BLaER1 treated with 17β-estradiol and CSF1 and Interleukin-3, amounts not matched to agents 10 nM and 100 nM (cell line): ENCODE results near the gene EHD4.

Experiments
- H3K27ac ChIP-seq, 11 experiments: shearing (Covaris generic); formaldehyde crosslinking; 2 replicates each; pipeline ENCODE4 v1.8.1; 2022
- H3K27me3 ChIP-seq, 11 experiments: shearing (Covaris generic); formaldehyde crosslinking; 2 replicates each; pipeline ENCODE4 v1.8.1; 2022
- H3K36me3 ChIP-seq, 11 experiments: shearing (Covaris generic); formaldehyde crosslinking; 2 replicates each; pipeline ENCODE4 v1.8.1; 2022
- H3K4me1 ChIP-seq, 10 experiments: shearing (Covaris generic); formaldehyde crosslinking; 2 replicates each; pipeline ENCODE4 v1.8.1; 2022
- H3K4me2 ChIP-seq, 11 experiments: shearing (Covaris generic); formaldehyde crosslinking; 2 replicates each; pipeline ENCODE4 v1.8.1; 2022
- H3K4me3 ChIP-seq, 10 experiments: shearing (Covaris generic); formaldehyde crosslinking; 2 replicates each; pipeline ENCODE4 v1.8.1; 2022
- H3K9ac ChIP-seq, 11 experiments: shearing (Covaris generic); formaldehyde crosslinking; 2 replicates each; pipeline ENCODE4 v1.8.1; 2022
- H3K9me3 ChIP-seq, 11 experiments: shearing (Covaris generic); formaldehyde crosslinking; replicated peaks in 1 of 11; 2 replicates each; pipeline ENCODE4 v1.8.1; 2022
- H4K20me1 ChIP-seq, 11 experiments: shearing (Covaris generic); formaldehyde crosslinking; 2 replicates each; pipeline ENCODE4 v1.8.1; 2022
- Cebpa-rat ChIP-seq, 11 experiments: shearing (Covaris generic); IDR thresholded peaks; 2 replicates each; pipeline ENCODE4 v1.8.1; 2022

Gene EHD4

DNA sequence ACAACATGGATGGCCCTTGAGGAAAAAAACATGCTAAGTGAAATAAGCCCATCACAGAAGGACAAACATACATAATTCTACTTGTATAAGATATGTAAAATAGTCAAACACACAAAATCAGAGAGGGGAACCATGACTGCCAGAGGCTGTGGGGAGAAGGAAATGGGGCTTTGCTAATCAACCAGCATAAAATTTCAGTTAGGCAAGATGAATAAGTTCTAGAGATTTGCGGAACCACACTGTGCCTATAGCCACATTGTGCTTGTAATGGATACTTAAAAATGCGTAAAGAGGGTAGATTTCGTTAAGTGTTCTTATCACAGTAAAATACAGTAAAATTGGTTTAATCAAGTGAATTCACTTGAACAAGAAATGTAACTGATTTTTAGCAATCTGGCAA, 44.8 kb downstream of the EHD4 start:
- Histone ChIP-seq H3K9me3 (peaks cover 0 to 8% (median 4%) of the 10 kb centered on the region in 11 experiments; a peak in 14 of 22 replicates), H3K36me3 (peaks cover 0 to 41% (median 9%) of the 10 kb centered on the region in 11 experiments; a peak in 11 of 22 replicates), H3K27ac (peak overlapping the region; percentile 2 to 78 (median 70); a peak in 20 of 22 replicates), H3K4me2 (peak overlapping the region; percentile 83 to 96 (median 87)), H4K20me1 (peaks cover 0 to 39% (median 0%) of the 10 kb centered on the region in 11 experiments; a peak in 7 of 22 replicates), H3K27me3 (no peaks in the 10 kb centered on the region), H3K9ac (peak overlapping the region in 9 of 11 experiments; percentile 9 to 59 (median 29); a peak in 13 of 22 replicates), H3K4me1 (peaks cover 89 to 100% (median 97%) of the 10 kb centered on the region in 10 experiments), H3K4me3 (peak overlapping the region in 1 of 10 experiments; percentile 19; a peak in 2 of 20 replicates)
- no peak for TF ChIP-seq Cebpa-rat (IDR thresholded peaks at IDR 0.05)

DNA sequence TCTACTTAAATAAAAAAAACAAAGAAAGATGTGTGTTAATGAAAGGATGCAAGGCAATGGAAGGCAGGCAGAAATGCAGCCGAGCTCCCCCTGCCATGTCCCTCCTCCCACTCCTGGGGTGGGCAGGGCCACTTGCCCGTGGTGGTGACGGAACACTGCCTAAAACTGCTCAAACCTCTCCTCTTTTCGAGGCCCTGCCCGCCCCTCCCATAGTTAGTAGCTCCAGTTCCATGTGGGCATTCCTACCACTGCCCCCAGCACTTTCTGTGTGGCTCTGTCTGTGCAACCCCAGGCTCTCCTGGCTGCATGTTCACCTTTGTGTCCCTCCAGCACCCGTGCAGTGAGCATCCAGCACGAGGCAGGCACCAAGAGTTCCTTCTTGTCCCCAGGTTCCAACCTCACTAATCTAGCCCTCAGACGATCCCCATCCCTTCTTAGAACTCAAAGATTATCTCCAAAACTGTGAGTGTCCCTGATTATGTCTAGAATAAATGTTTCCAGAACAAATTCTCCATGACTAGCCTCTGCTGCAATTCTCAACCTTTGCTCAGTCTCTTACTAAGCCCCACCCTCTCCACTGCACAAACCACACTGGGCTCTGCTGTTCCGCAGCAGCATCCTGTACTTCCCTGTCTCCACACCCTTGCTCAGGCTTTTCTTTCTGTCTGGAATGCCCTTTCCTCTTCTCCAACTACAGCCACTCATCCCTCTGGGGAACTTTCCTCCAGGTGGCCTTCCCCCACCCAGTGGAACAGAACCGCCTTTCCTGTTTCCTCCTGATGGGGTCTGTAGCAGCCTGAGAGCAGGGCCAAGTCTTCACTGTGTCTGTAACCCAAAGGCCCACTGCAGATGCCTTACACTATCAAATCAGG, 45.9 kb downstream of the EHD4 start:
- no peak for TF ChIP-seq Cebpa-rat (IDR thresholded peaks at IDR 0.05)
- peak overlapping the region in 9 of 11 experiments; percentile 34 to 78 (median 71); a peak in 18 of 22 replicates for H3K27ac ChIP-seq
- peaks cover 0 to 44% (median 17%) of the 10 kb centered on the region in 11 experiments; a peak in 15 of 22 replicates for H3K36me3 ChIP-seq
- H3K4me2 ChIP-seq, result peak overlapping the region; percentile 83 to 96 (median 87)
- peak overlapping the region in 5 of 10 experiments; percentile 5 to 31 (median 10); a peak in 5 of 20 replicates for H3K4me3 ChIP-seq
- peaks cover 92 to 100% (median 100%) of the 10 kb centered on the region in 10 experiments for H3K4me1 ChIP-seq
- H3K9ac ChIP-seq, result peak overlapping the region in 10 of 11 experiments; percentile 20 to 61 (median 37); a peak in 18 of 22 replicates
- no peaks in the 10 kb centered on the region for H3K27me3 ChIP-seq
- H3K9me3 ChIP-seq, result peaks cover 0 to 20% (median 15%) of the 10 kb centered on the region in 11 experiments; a peak in 17 of 22 replicates
- peaks cover 0 to 31% (median 0%) of the 10 kb centered on the region in 11 experiments; a peak in 6 of 22 replicates for H4K20me1 ChIP-seq

DNA sequence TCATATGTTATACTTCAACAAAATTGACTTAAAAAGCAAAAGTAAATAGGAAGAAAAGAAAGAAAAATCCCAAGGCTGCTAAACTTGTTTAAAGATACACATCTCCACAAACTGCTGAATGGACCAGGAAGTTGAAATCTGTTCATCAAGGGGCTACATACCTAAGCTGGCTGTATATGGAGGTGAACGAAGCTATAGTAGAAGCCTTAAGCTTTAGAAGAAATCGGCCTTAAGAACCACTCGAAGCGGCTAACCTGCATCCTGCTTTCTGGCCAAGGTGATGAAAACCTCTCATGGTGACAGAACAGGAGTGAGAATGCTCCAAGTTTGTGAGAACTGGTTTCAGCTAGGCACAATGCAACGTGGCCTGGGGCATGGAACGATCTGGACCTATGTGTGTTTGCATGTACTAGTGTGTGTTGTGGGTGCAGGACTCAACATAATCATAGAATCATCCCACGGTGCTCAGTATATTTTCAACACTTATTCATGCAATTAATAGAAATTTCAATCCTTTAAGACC, 47.2 kb downstream of the EHD4 start:
- Histone ChIP-seq H3K36me3 (peaks cover 0 to 55% (median 20%) of the 10 kb centered on the region in 11 experiments; a peak in 16 of 22 replicates), H3K4me2 (peak overlapping the region; percentile 83 to 96 (median 87); a peak in 21 of 22 replicates), H3K4me3 (no peak overlapping the region), H4K20me1 (peaks cover 0 to 22% (median 0%) of the 10 kb centered on the region in 11 experiments; a peak in 5 of 22 replicates), H3K9ac (peak overlapping the region in 4 of 11 experiments; percentile 24 to 61 (median 38); a peak in 2 of 22 replicates), H3K27ac (peak overlapping the region in 3 of 11 experiments; percentile 70 to 78 (median 72); a peak in 6 of 22 replicates), H3K27me3 (no peaks in the 10 kb centered on the region), H3K9me3 (peaks cover 0 to 22% (median 15%) of the 10 kb centered on the region in 11 experiments; a peak in 17 of 22 replicates), H3K4me1 (peaks cover 89 to 100% (median 100%) of the 10 kb centered on the region in 10 experiments)
- no peak for TF ChIP-seq Cebpa-rat (IDR thresholded peaks at IDR 0.05)

DNA sequence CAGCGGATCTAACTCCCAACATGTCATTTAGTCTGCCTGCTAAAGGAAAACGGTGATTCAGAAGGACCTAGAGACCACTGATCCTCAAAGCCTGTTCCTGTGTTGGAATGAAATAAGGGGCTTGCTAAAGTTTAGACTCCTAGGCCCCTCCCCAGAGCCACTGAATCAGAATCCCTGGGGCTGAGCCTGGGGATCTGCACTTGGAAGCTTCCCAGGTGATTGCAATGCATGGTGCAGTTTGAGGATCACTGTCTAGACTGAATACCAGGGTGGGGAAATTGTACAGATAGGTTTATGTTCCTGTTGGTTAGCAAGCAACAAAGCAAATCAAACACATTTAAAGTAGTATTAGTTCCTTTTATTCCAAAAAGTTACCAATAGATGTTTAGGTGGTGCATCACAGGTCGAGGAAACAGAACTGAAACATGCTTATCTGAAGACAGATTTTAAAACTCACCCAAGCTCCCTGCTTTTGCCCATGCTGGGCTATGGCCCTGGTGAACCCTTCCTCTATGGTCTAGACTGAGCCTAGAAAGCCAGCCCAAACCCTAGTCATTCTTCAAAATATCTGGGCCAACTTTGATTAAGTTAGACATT, 48.9 kb downstream of the EHD4 start:
- no peak overlapping the region for H3K9ac ChIP-seq

DNA sequence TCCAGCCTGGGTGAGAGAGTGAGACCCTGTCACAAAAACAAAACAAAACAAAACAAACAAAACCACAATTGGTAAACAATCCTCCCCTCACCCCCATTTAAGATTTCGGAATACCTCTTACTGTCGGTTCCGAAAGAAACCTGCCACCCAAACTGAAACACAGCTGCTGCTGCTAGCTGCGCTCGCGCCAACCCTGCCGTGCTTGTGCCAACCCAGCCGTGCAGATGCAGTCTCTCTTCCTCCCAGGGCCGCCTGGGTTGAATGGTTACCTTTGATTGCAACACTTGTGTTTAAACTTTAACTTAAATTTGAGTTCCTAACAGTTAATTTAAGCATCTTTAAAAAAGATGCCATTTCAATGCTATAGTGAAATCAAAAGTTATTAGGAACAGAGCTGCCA, 50.0 kb downstream of the EHD4 start:
- H3K4me1 ChIP-seq, result peaks cover 88 to 100% (median 100%) of the 10 kb centered on the region in 10 experiments
- peak overlapping the region; percentile 14 to 96 (median 52); a peak in 17 of 22 replicates for H3K4me2 ChIP-seq
- H3K9me3 ChIP-seq, result peaks cover 0 to 24% (median 15%) of the 10 kb centered on the region in 11 experiments; a peak in 17 of 22 replicates
- H4K20me1 ChIP-seq, result peaks cover 0 to 14% (median 0%) of the 10 kb centered on the region in 11 experiments; a peak in 5 of 22 replicates
- H3K4me3 ChIP-seq, result no peak overlapping the region
- H3K27ac ChIP-seq, result peak overlapping the region in 1 of 11 experiments; percentile 33; a peak in 3 of 22 replicates
- H3K9ac ChIP-seq, result no peak overlapping the region
- peaks cover 0 to 79% (median 29%) of the 10 kb centered on the region in 11 experiments; a peak in 18 of 22 replicates for H3K36me3 ChIP-seq
- 0 out of 22 replicates have a peak, but pooled peaks of 2 of the 11 experiments have one; percentile 22 to 24 for TF ChIP-seq Cebpa-rat (IDR thresholded peaks at IDR 0.05)
- no peaks in the 10 kb centered on the region for H3K27me3 ChIP-seq

More for the DNA sequence above, 48.9 kb downstream of the EHD4 start:
- H3K36me3 ChIP-seq, result peaks cover 0 to 71% (median 28%) of the 10 kb centered on the region in 11 experiments; a peak in 18 of 22 replicates
- no peaks in the 10 kb centered on the region for H3K27me3 ChIP-seq
- peaks cover 88 to 100% (median 100%) of the 10 kb centered on the region in 10 experiments for H3K4me1 ChIP-seq
- peaks cover 0 to 20% (median 0%) of the 10 kb centered on the region in 11 experiments; a peak in 5 of 22 replicates for H4K20me1 ChIP-seq
- H3K4me3 ChIP-seq, result no peak overlapping the region
- H3K27ac ChIP-seq, result no peak overlapping the region
- TF ChIP-seq Cebpa-rat (IDR thresholded peaks at IDR 0.05), result no peak
- H3K4me2 ChIP-seq, result peak overlapping the region in 10 of 11 experiments; percentile 32 to 96 (median 86); a peak in 18 of 22 replicates
- peaks cover 0 to 24% (median 15%) of the 10 kb centered on the region in 11 experiments; a peak in 17 of 22 replicates for H3K9me3 ChIP-seq

DNA sequence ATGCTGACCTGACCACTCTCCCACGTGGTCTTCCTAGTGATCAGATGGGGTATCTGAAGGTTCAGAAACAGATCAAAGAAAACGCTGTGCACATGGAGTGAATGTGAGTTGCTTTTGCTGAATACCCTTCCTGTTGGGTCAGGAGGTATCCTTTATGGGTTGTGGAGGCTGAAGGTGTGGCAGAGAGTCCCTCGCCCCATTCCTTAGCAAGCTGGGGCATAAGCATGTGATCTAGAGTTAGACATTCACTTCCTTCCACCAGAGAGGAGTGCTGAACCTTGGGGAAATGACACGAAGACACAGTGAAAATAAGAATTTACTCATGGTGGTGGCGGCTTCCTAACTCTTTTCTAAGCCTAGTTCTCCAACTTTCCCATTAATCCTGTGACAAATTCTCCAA, 50.7 kb downstream of the EHD4 start:
- H4K20me1 ChIP-seq, result peaks cover 0 to 11% (median 0%) of the 10 kb centered on the region in 11 experiments; a peak in 5 of 22 replicates
- H3K4me1 ChIP-seq, result peaks cover 88 to 100% (median 100%) of the 10 kb centered on the region in 10 experiments
- no peak overlapping the region for H3K4me3 ChIP-seq
- TF ChIP-seq Cebpa-rat (IDR thresholded peaks at IDR 0.05), result no peak
- no peaks in the 10 kb centered on the region for H3K27me3 ChIP-seq
- peak overlapping the region in 2 of 11 experiments; percentile 8 to 33; a peak in 2 of 22 replicates for H3K27ac ChIP-seq
- H3K36me3 ChIP-seq, result peaks cover 0 to 79% (median 29%) of the 10 kb centered on the region in 11 experiments; a peak in 18 of 22 replicates
- peaks cover 0 to 24% (median 15%) of the 10 kb centered on the region in 11 experiments; a peak in 17 of 22 replicates for H3K9me3 ChIP-seq
- H3K9ac ChIP-seq, result no peak overlapping the region
- peak overlapping the region in 10 of 11 experiments; percentile 14 to 96 (median 66); a peak in 16 of 22 replicates for H3K4me2 ChIP-seq

DNA sequence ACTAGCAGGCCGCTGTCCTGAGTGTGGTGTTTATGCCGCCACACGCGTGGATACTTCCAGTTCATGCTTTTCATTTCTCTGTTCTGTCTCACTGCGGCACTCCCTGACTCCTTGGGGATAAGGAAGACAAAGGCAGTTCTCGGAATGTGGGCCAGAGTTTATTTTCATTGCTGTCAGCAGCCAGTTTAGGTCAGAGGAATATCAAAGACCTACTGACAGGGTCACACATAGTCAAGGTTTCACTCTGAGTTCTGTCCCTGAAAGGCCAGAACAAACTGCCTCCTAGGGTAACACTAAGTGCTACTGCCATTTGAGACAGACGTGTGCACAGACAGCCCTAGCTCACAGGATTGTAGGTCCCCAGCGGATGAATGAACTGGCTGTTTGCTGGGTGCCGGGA, 51.2 kb downstream of the EHD4 start:
- peaks cover 0 to 6% (median 0%) of the 10 kb centered on the region in 11 experiments; a peak in 5 of 22 replicates for H4K20me1 ChIP-seq
- H3K36me3 ChIP-seq, result peaks cover 0 to 79% (median 29%) of the 10 kb centered on the region in 11 experiments; a peak in 18 of 22 replicates
- peaks cover 87 to 100% (median 100%) of the 10 kb centered on the region in 10 experiments for H3K4me1 ChIP-seq
- H3K27ac ChIP-seq, result 0 out of 22 replicates have a peak overlapping the region, but pooled peaks of 2 of the 11 experiments have one; percentile 8 to 33
- H3K9me3 ChIP-seq, result peaks cover 0 to 24% (median 15%) of the 10 kb centered on the region in 11 experiments; a peak in 17 of 22 replicates
- no peak overlapping the region for H3K9ac ChIP-seq
- peak overlapping the region in 10 of 11 experiments; percentile 12 to 96 (median 66); a peak in 15 of 22 replicates for H3K4me2 ChIP-seq
- H3K27me3 ChIP-seq, result no peaks in the 10 kb centered on the region
- no peak overlapping the region for H3K4me3 ChIP-seq
- TF ChIP-seq Cebpa-rat (IDR thresholded peaks at IDR 0.05), result no peak
